Fibroblast of lung (primary cell): ENCODE results near the gene PRPS2. TPM values are rescaled to one million over a fixed set of nuclear protein-coding genes. Genes with fewer than 3 reads are reported as not detected.
A peak's percentile ranks its signal among the peaks of the same experiment; 100 is the strongest.

ENCODE experiments used
- DNase-seq, 2 donors: peaks; one replicate each; pipeline versions ENCODE4 v3.0.0 to v3.0.0-alpha.2; 2010; ENCODE audit warnings: low read depth in 2 of 2
- H2AFZ ChIP-seq: 2 replicates; pipeline ENCODE4 v1.5.1; 2012; ENCODE audit warnings: low read length, control low read depth, inconsistent platforms
- H3K27ac ChIP-seq: 2 replicates; pipeline ENCODE4 v1.5.1; 2011; ENCODE audit warnings: low read length, control low read depth; ENCODE audit not compliant: insufficient read depth
- H3K27me3 ChIP-seq: 2 replicates; pipeline ENCODE4 v1.5.1; 2011; ENCODE audit warnings: mild to moderate bottlenecking, low read length; ENCODE audit not compliant: control insufficient read depth, insufficient read depth
- H3K36me3 ChIP-seq: 2 replicates; pipeline ENCODE4 v1.5.1; 2011; ENCODE audit warnings: low read length; ENCODE audit not compliant: control insufficient read depth, insufficient read depth
- H3K4me1 ChIP-seq: 2 replicates; pipeline ENCODE4 v1.5.1; 2011; ENCODE audit warnings: low read length; ENCODE audit not compliant: control insufficient read depth, insufficient read depth; ENCODE audit errors: extremely low read depth
- H3K4me2 ChIP-seq: 2 replicates; pipeline ENCODE4 v1.5.1; 2011; ENCODE audit warnings: low read length, control low read depth; ENCODE audit not compliant: insufficient read depth; ENCODE audit errors: extremely low read depth
- H3K4me3 ChIP-seq, 4 experiments: fragments of 200-600 bp in 1 of 4; sonication (generic) in 1 of 4; replicated peaks in 1 of 4; 2 replicates each; pipeline ENCODE4 v1.5.1; 2011 to 2016; ENCODE audit warnings: low read length in 4 of 4, low read depth in 3 of 4, mild to moderate bottlenecking in 3 of 4, control low read depth in 2 of 4, inconsistent platforms in 1 of 4, mixed read lengths in 1 of 4; ENCODE audit not compliant: insufficient read depth in 1 of 4; ENCODE audit errors: control extremely low read depth in 1 of 4
- H3K79me2 ChIP-seq: 2 replicates; pipeline ENCODE4 v1.5.1; 2012; ENCODE audit warnings: mild to moderate bottlenecking, low read length, inconsistent platforms; ENCODE audit not compliant: control insufficient read depth, insufficient read depth
- H3K9ac ChIP-seq: 2 replicates; pipeline ENCODE4 v1.5.1; 2011; ENCODE audit warnings: mild to moderate bottlenecking, low read length, control low read depth; ENCODE audit not compliant: insufficient read depth
- H3K9me3 ChIP-seq: 2 replicates; pipeline ENCODE4 v1.5.1; 2012; ENCODE audit warnings: low read depth, low read length; ENCODE audit not compliant: control insufficient read depth, insufficient read depth
- H4K20me1 ChIP-seq: 2 replicates; pipeline ENCODE4 v1.5.1; 2011; ENCODE audit warnings: low read length; ENCODE audit not compliant: control insufficient read depth, insufficient read depth; ENCODE audit errors: extremely low read depth
- CTCF ChIP-seq, 2 donors: IDR thresholded peaks in 1 of 2; conservative IDR thresholded peaks in 1 of 2; 1 replicate in 1 of 2; 2 replicates in 1 of 2; pipeline ENCODE4 v1.5.1; 2011 to 2012; ENCODE audit warnings: low read length in 2 of 2, control low read depth in 1 of 2, inconsistent platforms in 1 of 2, low read depth in 1 of 2, mild to moderate bottlenecking in 1 of 2
- EZH2 ChIP-seq: IDR thresholded peaks from 2 replicates; pipeline ENCODE4 v1.5.1; 2012; ENCODE audit warnings: low read length, control low read depth, mild to moderate bottlenecking; ENCODE audit errors: missing control alignments
- polyA plus RNA-seq, 2 donors: library from polyadenylated mRNA; depleted of rRNA in 1 of 2; stranded (reverse) in 1 of 2; unstranded in 1 of 2; fragments of >200 nt; gene quantifications; 2 replicates each; pipeline ENCODE4 v1.2.1, GENCODE V29; 2011 to 2012; ENCODE audit warnings: missing spikeins in 1 of 2
- total RNA-seq: library from RNA; depleted of rRNA; stranded (reverse); fragments of >200 nt; gene quantifications from 2 replicates; pipeline ENCODE4 v1.2.1, GENCODE V29; 2014

The PRPS2 gene
- total and polyA plus RNA-seq, 2 donors (not counting 1 experiment from before 2014, with no cell fraction given) = 13.6 to 25.3 TPM

GRCh38 chrX:12843668-12844279 lies 52.6 kb downstream of the PRPS2 start:
- no peak for TF ChIP-seq EZH2
- no peak for TF ChIP-seq CTCF (conservative IDR thresholded peaks at IDR 0.05 in 1 of 2, IDR thresholded peaks at IDR 0.05 in 1 of 2; ENCODE audit: low read depth in 1 of 2, low read length in 2 of 2)
- H3K27me3 ChIP-seq = no peaks in the 10 kb centered on the region
- H3K79me2 ChIP-seq = no peaks in the 10 kb centered on the region
- H3K9ac ChIP-seq = no peak overlapping the region
- no peak overlapping the region for H3K4me3 ChIP-seq
- H4K20me1 ChIP-seq = no peaks in the 10 kb centered on the region
- no peak for DNase-seq
- H2AFZ ChIP-seq = no peak overlapping the region
- no peaks in the 10 kb centered on the region for H3K4me1 ChIP-seq
- no peaks in the 10 kb centered on the region for H3K9me3 ChIP-seq
- no peak overlapping the region for H3K4me2 ChIP-seq
- no peak overlapping the region for H3K27ac ChIP-seq
- no peaks in the 10 kb centered on the region for H3K36me3 ChIP-seq

GRCh38 chrX:12844319-12844718 lies 53.1 kb downstream of the PRPS2 start:
- Histone ChIP-seq H3K27me3 (no peaks in the 10 kb centered on the region), H3K9me3 (no peaks in the 10 kb centered on the region), H2AFZ (no peak overlapping the region), H3K36me3 (no peaks in the 10 kb centered on the region), H3K9ac (no peak overlapping the region), H3K27ac (no peak overlapping the region), H3K4me2 (no peak overlapping the region), H3K4me1 (no peaks in the 10 kb centered on the region), H4K20me1 (no peaks in the 10 kb centered on the region), H3K79me2 (no peaks in the 10 kb centered on the region), H3K4me3 (no peak overlapping the region)
- TF ChIP-seq EZH2 = no peak
- no peak for DNase-seq

GRCh38 chrX:12865359-12865758 lies 74.1 kb downstream of the PRPS2 start:
- TF ChIP-seq CTCF (conservative IDR thresholded peaks at IDR 0.05 in 1 of 2, IDR thresholded peaks at IDR 0.05 in 1 of 2; ENCODE audit: low read depth in 1 of 2, low read length in 2 of 2) (no peak), EZH2 (no peak)
- Histone ChIP-seq H3K4me2 (no peak overlapping the region), H3K9ac (no peak overlapping the region), H4K20me1 (no peaks in the 10 kb centered on the region), H3K79me2 (no peaks in the 10 kb centered on the region), H2AFZ (no peak overlapping the region), H3K36me3 (no peaks in the 10 kb centered on the region), H3K9me3 (no peaks in the 10 kb centered on the region), H3K4me3 (no peak overlapping the region), H3K4me1 (no peaks in the 10 kb centered on the region), H3K27ac (no peak overlapping the region), H3K27me3 (no peaks in the 10 kb centered on the region)
- DNase-seq = peak in 1 of 2 donors; percentile 27
